GM19455 (cell line): ENCODE measurements around the gene CDC14B.
"Not testable (repeated sequence)": the region's sequence is repeated elsewhere in the genome, so short reads cannot be mapped to it uniquely, and the experiment has no call there.

Experiments
- ATAC-seq: cut with Tn5 transposase; IDR thresholded peaks from one replicate; pipeline ENCODE4 v1.9.1; 2021; ENCODE audit not compliant: unreplicated experiment

CDC14B gene

GRCh38 chr9:96551403-96551802 lies 68.2 kb downstream of the CDC14B start:
- ATAC-seq, result no peak

- no peak for ATAC-seq
Observed at GRCh38 chr9:96550659-96551058, 69.0 kb downstream of the CDC14B start.

- not testable (repeated sequence) for ATAC-seq
Observed at GRCh38 chr9:96543131-96543530, 76.5 kb downstream of the CDC14B start.

GRCh38 chr9:96540106-96540505 lies 79.5 kb downstream of the CDC14B start:
- no peak for ATAC-seq

- no peak for ATAC-seq
Observed at GRCh38 chr9:96532173-96532572, 87.5 kb downstream of the CDC14B start.

- no peak for ATAC-seq
Observed at GRCh38 chr9:96524764-96525163, 94.9 kb downstream of the CDC14B start.

GRCh38 chr9:96524045-96524444 lies 95.6 kb downstream of the CDC14B start:
- ATAC-seq, result no peak

- no peak for ATAC-seq
Observed at GRCh38 chr9:96523374-96523773, 96.3 kb downstream of the CDC14B start.

GRCh38 chr9:96522366-96522765 lies 97.3 kb downstream of the CDC14B start:
- ATAC-seq, result no peak

GRCh38 chr9:96519787-96520186 lies 99.9 kb downstream of the CDC14B start:
- ATAC-seq, result no peak

GRCh38 chr9:96519095-96519494 lies 100.5 kb downstream of the CDC14B start:
- no peak for ATAC-seq

- ATAC-seq, result no peak
Observed at GRCh38 chr9:96515621-96516470, 103.8 kb downstream of the CDC14B start.

GRCh38 chr9:96514800-96515158 lies 104.9 kb downstream of the CDC14B start:
- ATAC-seq, result no peak

GRCh38 chr9:96514108-96514799 lies 105.4 kb downstream of the CDC14B start:
- ATAC-seq, result no peak

- no peak for ATAC-seq
Observed at GRCh38 chr9:96513622-96514021, 106.0 kb downstream of the CDC14B start.

- ATAC-seq, result no peak
Observed at GRCh38 chr9:96512240-96512639, 107.4 kb downstream of the CDC14B start.

GRCh38 chr9:96510258-96510657 lies 109.4 kb downstream of the CDC14B start:
- no peak for ATAC-seq

GRCh38 chr9:96509848-96510247 lies 109.8 kb downstream of the CDC14B start:
- ATAC-seq, result no peak

GRCh38 chr9:96509026-96509425 lies 110.6 kb downstream of the CDC14B start:
- no peak for ATAC-seq

- ATAC-seq, result no peak
Observed at GRCh38 chr9:96508227-96508940, 111.3 kb downstream of the CDC14B start.

GRCh38 chr9:96505316-96505991 lies 114.2 kb downstream of the CDC14B start:
- no peak for ATAC-seq
